ENCODE results near the gene ARHGAP23. TPM values are rescaled to one million over a fixed set of nuclear protein-coding genes. Genes with fewer than 3 reads are reported as not detected.
A peak's percentile ranks its signal among the peaks of the same experiment; 100 is the strongest.
"Not testable (repeated sequence)": the region's sequence is repeated elsewhere in the genome, so short reads cannot be mapped to it uniquely, and the experiment has no call there.

The ARHGAP23 gene
- total RNA-seq, 4 donors from 2014 or later, result 22.7 to 70.9 (median 30.1) TPM

- DNase-seq (ENCODE audit: low spot score), result no peak
- ATAC-seq (ENCODE audit: low FRiP score), result no peak
- no peak for TF ChIP-seq CTCF (IDR thresholded peaks at IDR 0.05)
Measured at GRCh38 chr17:38467491-38467890, 39.2 kb downstream of the ARHGAP23 start.

- no peak for TF ChIP-seq CTCF (IDR thresholded peaks at IDR 0.05)
- DNase-seq (ENCODE audit: low spot score), result peak; percentile 66
- no peak for ATAC-seq (ENCODE audit: low FRiP score)
Measured at GRCh38 chr17:38469875-38470274, 41.6 kb downstream of the ARHGAP23 start.

GRCh38 chr17:38471253-38471652 is 43.0 kb downstream of the ARHGAP23 start:
- not testable (repeated sequence) for ATAC-seq (ENCODE audit: low FRiP score); DNase-seq (ENCODE audit: low spot score)

- not testable (repeated sequence) for DNase-seq (ENCODE audit: low spot score); ATAC-seq (ENCODE audit: low FRiP score)
Measured at GRCh38 chr17:38474666-38475065, 46.4 kb downstream of the ARHGAP23 start.

- no peak for ATAC-seq (ENCODE audit: low FRiP score)
- no peak for DNase-seq (ENCODE audit: low spot score)
- no peak for TF ChIP-seq CTCF (IDR thresholded peaks at IDR 0.05)
Measured at GRCh38 chr17:38476549-38476948, 48.3 kb downstream of the ARHGAP23 start.

GRCh38 chr17:38477417-38477816 is 49.2 kb downstream of the ARHGAP23 start:
- not testable (repeated sequence) for ATAC-seq (ENCODE audit: low FRiP score); DNase-seq (ENCODE audit: low spot score)

- ATAC-seq (ENCODE audit: low FRiP score), result not testable (repeated sequence)
Measured at GRCh38 chr17:38477951-38478350, 49.7 kb downstream of the ARHGAP23 start.

GRCh38 chr17:38478667-38479066 is 50.4 kb downstream of the ARHGAP23 start:
- not testable (repeated sequence) for DNase-seq (ENCODE audit: low spot score); ATAC-seq (ENCODE audit: low FRiP score)

More at GRCh38 chr17:38477951-38478350, 49.7 kb downstream of the ARHGAP23 start:
- not testable (repeated sequence) for DNase-seq (ENCODE audit: low spot score)

- ATAC-seq (ENCODE audit: low FRiP score); DNase-seq (ENCODE audit: low spot score): not testable (repeated sequence)
Measured at GRCh38 chr17:38482039-38482699, 53.9 kb downstream of the ARHGAP23 start.

GRCh38 chr17:38482700-38483043 is 54.4 kb downstream of the ARHGAP23 start:
- DNase-seq (ENCODE audit: low spot score); ATAC-seq (ENCODE audit: low FRiP score): not testable (repeated sequence)

GRCh38 chr17:38484242-38485145 is 56.2 kb downstream of the ARHGAP23 start:
- DNase-seq (ENCODE audit: low spot score) (peak; percentile 59), ATAC-seq (ENCODE audit: low FRiP score) (peak; percentile 89)
- TF ChIP-seq CTCF (IDR thresholded peaks at IDR 0.05), result peak in 2 of 3 donors; percentile 4 to 75

All from omental fat pad (tissue), 4 donors.